ENCODE measurements around the gene OR11L1. TPM values are rescaled to one million over a fixed set of nuclear protein-coding genes. Genes with fewer than 3 reads are reported as not detected.

Gene OR11L1
- total RNA-seq, 1 experiment from 2014 or later: not detected

- no peak for DNase-seq (ENCODE audit: low read depth)
These were observed 29.1 kb downstream of the OR11L1 start for GRCh38 chr1:247812637-247813036.

DNA sequence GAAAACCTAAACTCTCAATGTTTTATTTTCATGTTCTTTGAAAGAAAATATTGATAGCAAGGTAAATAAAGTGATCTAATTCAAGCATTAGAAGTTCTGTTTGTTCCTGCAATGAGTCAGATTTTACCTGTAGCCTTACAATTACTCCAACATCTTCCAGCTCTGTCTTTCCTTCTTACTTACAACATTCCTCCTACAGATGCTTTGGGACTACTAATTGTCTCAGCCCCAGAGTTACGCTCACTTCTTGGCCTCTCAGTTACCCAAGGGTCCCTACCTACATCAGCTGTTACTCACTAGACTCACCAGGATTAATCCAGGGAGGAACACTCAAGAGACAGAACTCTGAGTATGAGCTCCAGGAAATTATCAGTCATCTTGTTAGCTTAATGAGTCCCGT, 44.2 kb downstream of the OR11L1 start:
- DNase-seq (ENCODE audit: low read depth): no peak

Other genes with a start within 250 kb of the OR11L1 start
- gene OR2G3, start 236.3 kb downstream of the OR11L1 start, total RNA-seq (2014; rRNA removed): not detected in 2 replicates
- not detected in 2 replicates for gene OR13G1, start 162.2 kb downstream of the OR11L1 start, total RNA-seq (2014; rRNA removed)
- gene OR6F1, start 125.2 kb downstream of the OR11L1 start, total RNA-seq (2014; rRNA removed): not detected in 2 replicates
- gene OR14K1, start 103.3 kb downstream of the OR11L1 start, total RNA-seq (2014; rRNA removed): not detected in 2 replicates
- gene OR14A2, start 93.8 kb downstream of the OR11L1 start, total RNA-seq (2014; rRNA removed): not detected in 2 replicates
- not detected in 2 replicates for gene OR1C1, start 81.3 kb downstream of the OR11L1 start, total RNA-seq (2014; rRNA removed)
- gene OR14A16, start 17.8 kb downstream of the OR11L1 start, total RNA-seq (2014; rRNA removed): not detected in 2 replicates
- not detected in 2 replicates for gene TRIM58, start 15.3 kb upstream of the OR11L1 start, total RNA-seq (2014; rRNA removed)
- not detected in 2 replicates for gene OR2W3, start 53.7 kb upstream of the OR11L1 start, total RNA-seq (2014; rRNA removed)
- not detected in 2 replicates for gene OR2T8, start 78.4 kb upstream of the OR11L1 start, total RNA-seq (2014; rRNA removed)
- not detected in 2 replicates for gene OR2AJ1, start 83.0 kb upstream of the OR11L1 start, total RNA-seq (2014; rRNA removed)
- not detected in 2 replicates for gene OR2L8, start 107.0 kb upstream of the OR11L1 start, total RNA-seq (2014; rRNA removed)
- gene OR2AK2, start 123.3 kb upstream of the OR11L1 start, total RNA-seq (2014; rRNA removed): not detected in 2 replicates
- not detected in 2 replicates for gene OR2L5, start 171.8 kb upstream of the OR11L1 start, total RNA-seq (2014; rRNA removed)
- not detected in 2 replicates for gene OR2L2, start 188.2 kb upstream of the OR11L1 start, total RNA-seq (2014; rRNA removed)
- gene OR2L3, start 204.9 kb upstream of the OR11L1 start, total RNA-seq (2014; rRNA removed): not detected in 2 replicates

Measured in LHCN-M2 (cell line).